Right lobe of liver (tissue), 4 donors: ENCODE results near the gene LINC00237.

Experiments
- CTCF ChIP-seq, 4 donors: fragments of 200-600 bp in 3 of 4; fragments of 450-650 bp in 1 of 4; IDR thresholded peaks; one replicate each; pipeline versions ENCODE4 v1.5.1 to v1.8.0; 2016 to 2022; ENCODE audit warnings: antibody characterized with exemption in 4 of 4, mild to moderate bottlenecking in 2 of 4
- POLR2A ChIP-seq: fragments of 450-650 bp; IDR thresholded peaks from one replicate; pipeline ENCODE4 v1.6.1; 2017; ENCODE audit warnings: antibody characterized with exemption, mild to moderate bottlenecking
- donor health status: DM: no; HTN: no; CAD: no.
- donor health status: DM: no; HTN: no; CAD: no.
- donor health status: DM: no; HTN: yes; CAD: no.

DNA sequence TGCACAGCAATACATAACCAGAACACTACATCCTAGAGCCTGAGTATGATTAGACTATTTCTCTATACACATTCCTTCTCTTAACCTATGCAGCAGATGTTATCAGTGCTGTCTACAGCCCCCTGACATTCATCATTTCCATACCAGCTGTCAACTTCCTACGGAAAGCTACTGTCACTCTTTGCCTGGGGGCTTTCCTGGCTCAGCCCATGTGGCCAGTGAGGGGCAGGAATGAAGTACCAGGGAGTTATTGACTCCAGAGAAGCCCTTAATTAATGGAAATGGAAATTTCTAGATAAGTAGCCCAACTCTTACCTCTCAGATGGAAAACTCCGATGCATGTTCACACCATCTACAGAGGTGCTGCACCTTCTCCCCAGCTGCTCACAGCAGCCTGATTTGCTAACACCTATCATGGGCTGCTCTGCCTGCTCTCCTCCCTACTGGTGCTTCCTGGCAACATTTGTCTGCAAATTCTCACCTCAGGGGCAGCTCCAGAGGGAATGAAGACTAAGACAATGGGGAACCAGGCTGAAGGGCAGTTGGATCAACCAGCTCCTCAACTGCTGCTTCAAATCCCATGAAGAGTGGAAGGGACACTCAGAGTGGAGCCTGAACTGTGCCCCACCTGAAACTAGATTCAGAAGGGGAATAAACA lies 59.6 kb downstream of the LINC00237 start:
- TF ChIP-seq CTCF (IDR thresholded peaks at IDR 0.05) (no peak), POLR2A (no peak)
